MM.1S (cell line): ENCODE results near the gene PTRH1.

ENCODE experiments used
- EZH2phosphoT487 ChIP-seq: fragments of 300-600 bp; sonication (generic); IDR thresholded peaks from 2 replicates; pipeline ENCODE4 v1.6.1; 2018; ENCODE audit warnings: antibody characterized with exemption, low read length
- TF ChIP-seq, protein P1 (sequence below): fragments of 300-600 bp; sonication (generic); IDR thresholded peaks from 2 replicates; pipeline ENCODE4 v1.5.1; 2016; ENCODE audit warnings: antibody characterized with exemption, low read length, mixed read lengths

DNA sequence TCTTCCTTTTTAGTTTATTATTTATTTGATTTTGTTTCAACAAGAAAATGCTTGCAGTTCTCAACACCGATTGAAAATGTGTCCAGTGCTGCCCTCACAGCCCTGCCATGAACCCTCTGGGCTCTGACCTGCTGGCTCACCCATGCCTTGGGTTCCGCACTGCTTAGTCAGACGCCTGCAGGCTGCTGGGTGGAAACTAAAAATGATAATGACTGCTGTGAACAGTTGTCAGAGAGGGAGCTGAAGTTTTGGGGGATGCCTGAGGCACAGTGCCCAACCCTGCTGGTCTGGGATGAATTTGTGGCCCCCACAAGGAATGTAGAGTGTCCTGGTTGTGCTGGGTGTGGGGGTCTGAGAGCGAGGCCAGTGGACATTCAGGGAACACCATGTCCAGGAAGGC lies 30.9 kb downstream of the PTRH1 start:
- TF ChIP-seq, protein P1, sequence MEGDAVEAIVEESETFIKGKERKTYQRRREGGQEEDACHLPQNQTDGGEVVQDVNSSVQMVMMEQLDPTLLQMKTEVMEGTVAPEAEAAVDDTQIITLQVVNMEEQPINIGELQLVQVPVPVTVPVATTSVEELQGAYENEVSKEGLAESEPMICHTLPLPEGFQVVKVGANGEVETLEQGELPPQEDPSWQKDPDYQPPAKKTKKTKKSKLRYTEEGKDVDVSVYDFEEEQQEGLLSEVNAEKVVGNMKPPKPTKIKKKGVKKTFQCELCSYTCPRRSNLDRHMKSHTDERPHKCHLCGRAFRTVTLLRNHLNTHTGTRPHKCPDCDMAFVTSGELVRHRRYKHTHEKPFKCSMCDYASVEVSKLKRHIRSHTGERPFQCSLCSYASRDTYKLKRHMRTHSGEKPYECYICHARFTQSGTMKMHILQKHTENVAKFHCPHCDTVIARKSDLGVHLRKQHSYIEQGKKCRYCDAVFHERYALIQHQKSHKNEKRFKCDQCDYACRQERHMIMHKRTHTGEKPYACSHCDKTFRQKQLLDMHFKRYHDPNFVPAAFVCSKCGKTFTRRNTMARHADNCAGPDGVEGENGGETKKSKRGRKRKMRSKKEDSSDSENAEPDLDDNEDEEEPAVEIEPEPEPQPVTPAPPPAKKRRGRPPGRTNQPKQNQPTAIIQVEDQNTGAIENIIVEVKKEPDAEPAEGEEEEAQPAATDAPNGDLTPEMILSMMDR = no peak
- TF ChIP-seq EZH2phosphoT487 = no peak
